Natural killer cell (primary cell): ENCODE measurements around the gene SPATA33. TPM values are rescaled to one million over a fixed set of nuclear protein-coding genes. Genes with fewer than 3 reads are reported as not detected.

Experiments
- ATAC-seq, 3 donors: fragments of 150-1000 bp in 2 of 3; fragments of 200-7000 bp in 1 of 3; cut with Tn5 transposase; 1 replicate in 1 of 3; 2 replicates in 2 of 3; pipeline ENCODE4 v1.10.0; 2021; ENCODE audit warnings: mild to moderate bottlenecking in 2 of 3, moderate library complexity in 2 of 3
- DNase-seq, 2 donors: peaks; one replicate each; pipeline versions ENCODE4 v3.0.0 to v3.0.0-alpha.2; 2013 to 2021; ENCODE audit warnings: mixed read lengths in 1 of 2
- H3K27ac ChIP-seq: one replicate; pipeline ENCODE4 v1.5.1; 2013; ENCODE audit warnings: mild to moderate bottlenecking, low read length
- H3K27me3 ChIP-seq: one replicate; pipeline ENCODE4 v1.6.1; 2013; ENCODE audit warnings: low read length; ENCODE audit not compliant: control insufficient read depth, insufficient read depth
- H3K36me3 ChIP-seq: one replicate; pipeline ENCODE4 v1.6.1; 2013; ENCODE audit warnings: low read length; ENCODE audit not compliant: control insufficient read depth, insufficient read depth
- H3K4me1 ChIP-seq: one replicate; pipeline ENCODE4 v1.6.1; 2013; ENCODE audit warnings: low read length; ENCODE audit not compliant: control insufficient read depth, insufficient read depth
- H3K4me3 ChIP-seq: one replicate; pipeline ENCODE4 v1.5.1; 2013; ENCODE audit warnings: low read length
- H3K9me3 ChIP-seq: one replicate; pipeline ENCODE4 v1.6.1; 2013; ENCODE audit warnings: low read length; ENCODE audit not compliant: control insufficient read depth, insufficient read depth
- H3K27ac Mint-ChIP-seq, 2 donors: one replicate each; pipeline ENCODE4 v1.8.0; 2022; ENCODE audit warnings: mild to moderate bottlenecking in 2 of 2, mixed read lengths in 2 of 2, moderate library complexity in 1 of 2
- H3K27me3 Mint-ChIP-seq, 2 donors: one replicate each; pipeline ENCODE4 v1.8.0; 2022; ENCODE audit warnings: low read depth in 2 of 2, mixed read lengths in 2 of 2
- H3K36me3 Mint-ChIP-seq: one replicate; pipeline ENCODE4 v1.8.0; 2022; ENCODE audit warnings: mixed read lengths
- H3K4me1 Mint-ChIP-seq, 2 donors: one replicate each; pipeline ENCODE4 v1.8.0; 2022; ENCODE audit warnings: mixed read lengths in 2 of 2
- H3K4me3 Mint-ChIP-seq: one replicate; pipeline ENCODE4 v1.8.0; 2022; ENCODE audit warnings: mild to moderate bottlenecking, moderate library complexity, mixed read lengths
- H3K9me3 Mint-ChIP-seq, 2 donors: one replicate each; pipeline ENCODE4 v1.8.0; 2022; ENCODE audit warnings: mixed read lengths in 2 of 2
- CTCF ChIP-seq: fragments of 200-600 bp; IDR thresholded peaks from one replicate; pipeline ENCODE4 v1.8.0; 2022; ENCODE audit warnings: antibody characterized with exemption
- WGBS: methylation state at CpG from one replicate; pipeline ENCODE4 v1.1.7; 2013; ENCODE audit warnings: missing lambda C conversion rate; ENCODE audit not compliant: insufficient coverage; 5-methylcytosine and 5-hydroxymethylcytosine counted together
- intact Hi-C: fragments of 100-400 bp; cut with micrococcal nuclease; formaldehyde crosslinking; loops from one replicate; pipeline ENCODE4 v1.14.2; 2022
- total RNA-seq, 4 donors: library from RNA; stranded (reverse); fragments of 120-200 nt in 1 of 4; gene quantifications; one replicate each; pipeline versions ENCODE4 v1.2.3 to v1.2.4, GENCODE V29; 2013 to 2022

SPATA33 gene
- total RNA-seq, 3 donors from 2014 or later (not counting 1 experiment from before 2014, with no cell fraction given) = 6.5 to 11.9 (median 8.4) TPM

- no peaks in the 10 kb centered on the region for H3K9me3 ChIP-seq
- H3K27me3 ChIP-seq = no peaks in the 10 kb centered on the region
- H3K4me1 Mint-ChIP-seq = peaks cover 6 to 15% of the 10 kb centered on the region in 2 donors
- H3K27ac ChIP-seq = no peak overlapping the region
- no peak overlapping the region for H3K27ac Mint-ChIP-seq
- H3K36me3 Mint-ChIP-seq = no peaks in the 10 kb centered on the region
- ATAC-seq (no peak), DNase-seq (peak in 1 of 2 donors; percentile 7)
- 90% methylated on average over 13 of the region's 15 CpGs for WGBS
- H3K4me1 ChIP-seq = peaks cover 23% of the 10 kb centered on the region
- no peaks in the 10 kb centered on the region for H3K27me3 Mint-ChIP-seq
- no peaks in the 10 kb centered on the region for H3K36me3 ChIP-seq
- H3K4me3 ChIP-seq = no peak overlapping the region
- intact Hi-C loops = loop anchor here (5.0 kb wide), 2 partner anchors 57 to 207 kb away; no protein-coding TSS in a partner anchor
- no peak overlapping the region for H3K4me3 Mint-ChIP-seq
- TF ChIP-seq CTCF = no peak
- H3K9me3 Mint-ChIP-seq = no peaks in the 10 kb centered on the region
These were observed 47.4 kb downstream of the SPATA33 start for GRCh38 chr16:89705006-89705405.

- no peaks in the 10 kb centered on the region for H3K27me3 ChIP-seq
- H3K4me3 ChIP-seq = no peak overlapping the region
- Mint-ChIP-seq H3K4me3 (no peak overlapping the region), H3K36me3 (no peaks in the 10 kb centered on the region), H3K27me3 (no peaks in the 10 kb centered on the region), H3K9me3 (no peaks in the 10 kb centered on the region), H3K4me1 (peaks cover 6% of the 10 kb centered on the region in 2 donors), H3K27ac (no peak overlapping the region)
- H3K4me1 ChIP-seq = peaks cover 22% of the 10 kb centered on the region
- no peaks in the 10 kb centered on the region for H3K36me3 ChIP-seq
- 93% methylated on average over 14 of the region's 14 CpGs for WGBS
- ATAC-seq = no peak
- no peak for DNase-seq
- H3K9me3 ChIP-seq = no peaks in the 10 kb centered on the region
- intact Hi-C loops = loop anchor here (1.0 to 5.0 kb wide), 4 partner anchors 56 to 206 kb away; no protein-coding TSS in a partner anchor
- no peak for TF ChIP-seq CTCF
- no peak overlapping the region for H3K27ac ChIP-seq
These were observed 49.1 kb downstream of the SPATA33 start for GRCh38 chr16:89706518-89707260.

GRCh38 chr16:89707695-89708094 lies 50.1 kb downstream of the SPATA33 start:
- no peaks in the 10 kb centered on the region for H3K36me3 Mint-ChIP-seq
- H3K4me3 Mint-ChIP-seq = no peak overlapping the region
- DNase-seq = no peak
- H3K27me3 Mint-ChIP-seq = no peaks in the 10 kb centered on the region
- Histone ChIP-seq H3K4me3 (no peak overlapping the region), H3K4me1 (peaks cover 25% of the 10 kb centered on the region), H3K36me3 (no peaks in the 10 kb centered on the region), H3K9me3 (no peaks in the 10 kb centered on the region), H3K27ac (no peak overlapping the region), H3K27me3 (no peaks in the 10 kb centered on the region)
- peaks cover 6% of the 10 kb centered on the region in 2 donors for H3K4me1 Mint-ChIP-seq
- no peak for ATAC-seq
- intact Hi-C loops = loop anchor here (5.0 kb wide), 2 partner anchors 55 to 205 kb away; no protein-coding TSS in a partner anchor
- no peak overlapping the region for H3K27ac Mint-ChIP-seq
- no peak for TF ChIP-seq CTCF
- 95% methylated on average over 9 of the region's 9 CpGs for WGBS
- H3K9me3 Mint-ChIP-seq = no peaks in the 10 kb centered on the region
